Dermis microvascular lymphatic vessel endothelial cell (primary cell): ENCODE measurements around the gene LRRC53. TPM values are rescaled to one million over a fixed set of nuclear protein-coding genes. Genes with fewer than 3 reads are reported as not detected.

ENCODE experiments used
- DNase-seq, 2 donors: peaks; one replicate each; pipeline versions ENCODE4 v3.0.0 to v3.0.0-alpha.2; 2010; ENCODE audit warnings: low read depth in 2 of 2
- total RNA-seq: library from RNA; depleted of rRNA; stranded (reverse); fragments of >200 nt; gene quantifications from 2 replicates; pipeline ENCODE4 v1.2.1, GENCODE V29; 2014

LRRC53 gene
- total RNA-seq: not detected in 2 replicates

- no peak for DNase-seq
These were observed at the start of gene LRRC53 for GRCh38 chr1:74512170-74512915. LRRC53 (minus strand) TSS chr1:74512611; CDS start chr1:74483349, 29,262 bp downstream.

GRCh38 chr1:74549932-74550331 is 37.5 kb upstream of the LRRC53 start:
- no peak for DNase-seq

- DNase-seq: no peak
These were observed 36.7 kb upstream of the LRRC53 start for GRCh38 chr1:74548961-74549750.

GRCh38 chr1:74545821-74546220 is 33.4 kb upstream of the LRRC53 start:
- no peak for DNase-seq

GRCh38 chr1:74534241-74534640 is 21.8 kb upstream of the LRRC53 start:
- DNase-seq: no peak

- DNase-seq: no peak
These were observed 19.4 kb upstream of the LRRC53 start for GRCh38 chr1:74531796-74532195.

GRCh38 chr1:74530892-74531291 is 18.5 kb upstream of the LRRC53 start:
- DNase-seq: no peak

- DNase-seq: no peak
These were observed 15.7 kb upstream of the LRRC53 start for GRCh38 chr1:74528123-74528522.

- DNase-seq: no peak
These were observed 14.3 kb upstream of the LRRC53 start for GRCh38 chr1:74526708-74527107.

GRCh38 chr1:74523873-74524480 is 11.6 kb upstream of the LRRC53 start:
- no peak for DNase-seq

GRCh38 chr1:74522148-74522547 is 9.7 kb upstream of the LRRC53 start:
- no peak for DNase-seq

- DNase-seq: no peak
These were observed 5.2 kb upstream of the LRRC53 start for GRCh38 chr1:74517599-74518051.

GRCh38 chr1:74513411-74514300 is 1.2 kb upstream of the LRRC53 start:
- no peak for DNase-seq

- no peak for DNase-seq
These were observed 4.0 kb downstream of the LRRC53 start for GRCh38 chr1:74508449-74508848.

GRCh38 chr1:74505928-74506710 is 6.3 kb downstream of the LRRC53 start:
- no peak for DNase-seq

GRCh38 chr1:74504933-74505512 is 7.4 kb downstream of the LRRC53 start:
- no peak for DNase-seq

- peak; percentile 5 to 32 for DNase-seq
These were observed 8.1 kb downstream of the LRRC53 start for GRCh38 chr1:74504125-74504932.

GRCh38 chr1:74502858-74503257 is 9.6 kb downstream of the LRRC53 start:
- no peak for DNase-seq

GRCh38 chr1:74502432-74502831 is 10.0 kb downstream of the LRRC53 start:
- peak; percentile 31 to 41 for DNase-seq
